Left lobe of liver (tissue), 2 donors: ENCODE measurements around the gene MOGAT2. TPM values are rescaled to one million over a fixed set of nuclear protein-coding genes. Genes with fewer than 3 reads are reported as not detected.
"Not testable (repeated sequence)": the region's sequence is repeated elsewhere in the genome, so short reads cannot be mapped to it uniquely, and the experiment has no call there.

Source experiments
- ATAC-seq: fragments of 200-7000 bp; cut with Tn5 transposase; one replicate; pipeline ENCODE4 v1.9.1; 2020; ENCODE audit warnings: mild to moderate bottlenecking, moderate library complexity
- DNase-seq: peaks from one replicate; pipeline ENCODE4 v3.0.0-alpha.2; 2020; ENCODE audit warnings: low spot score
- total RNA-seq: library from RNA; stranded (reverse); gene quantifications from one replicate; pipeline ENCODE4 v1.2.1, GENCODE V29; 2021
- donor health status: DM: no; HTN: no; CAD: no; lungs with moderate emphysema.
- donor health status: DM: no; HTN: yes; CAD: no.

MOGAT2 gene
- total RNA-seq, 1 donor from 2014 or later, result 172 TPM

GRCh38 chr11:75718419-75719339, 1.0 kb downstream of the MOGAT2 start:
- ATAC-seq, result peak; percentile 43
- peak; percentile 58 for DNase-seq

GRCh38 chr11:75719340-75720239, 2.0 kb downstream of the MOGAT2 start:
- DNase-seq, result peak; percentile 93
- ATAC-seq, result peak; percentile 62

- ATAC-seq, result no peak
- no peak for DNase-seq
These were observed 3.0 kb downstream of the MOGAT2 start for GRCh38 chr11:75720639-75721038.

GRCh38 chr11:75721852-75722668, 4.4 kb downstream of the MOGAT2 start:
- peak; percentile 56 for ATAC-seq

GRCh38 chr11:75722669-75723042, 5.0 kb downstream of the MOGAT2 start:
- peak; percentile 43 for ATAC-seq
- peak; percentile 80 for DNase-seq

More at GRCh38 chr11:75721852-75722668, 4.4 kb downstream of the MOGAT2 start:
- peak; percentile 85 for DNase-seq

GRCh38 chr11:75725547-75726320, 8.1 kb downstream of the MOGAT2 start:
- no peak for DNase-seq

GRCh38 chr11:75728992-75729391, 11.4 kb downstream of the MOGAT2 start:
- ATAC-seq, result no peak
- no peak for DNase-seq

More at GRCh38 chr11:75725547-75726320, 8.1 kb downstream of the MOGAT2 start:
- no peak for ATAC-seq

GRCh38 chr11:75731095-75731494, 13.5 kb downstream of the MOGAT2 start:
- DNase-seq (no peak), ATAC-seq (no peak)

- ATAC-seq (no peak), DNase-seq (no peak)
These were observed 15.4 kb downstream of the MOGAT2 start for GRCh38 chr11:75733071-75733430.

- ATAC-seq (peak; percentile 63), DNase-seq (no peak)
These were observed 15.9 kb downstream of the MOGAT2 start for GRCh38 chr11:75733431-75734107.

GRCh38 chr11:75734491-75735180, 17.0 kb downstream of the MOGAT2 start:
- DNase-seq (peak; percentile 83), ATAC-seq (peak; percentile 61)

- ATAC-seq (peak; percentile 2), DNase-seq (no peak)
These were observed 17.7 kb downstream of the MOGAT2 start for GRCh38 chr11:75735181-75735845.

- DNase-seq (peak; percentile 81), ATAC-seq (peak; percentile 63)
These were observed 19.7 kb downstream of the MOGAT2 start for GRCh38 chr11:75737314-75737713.

- no peak for DNase-seq
- no peak for ATAC-seq
These were observed 23.0 kb downstream of the MOGAT2 start for GRCh38 chr11:75740681-75741080.

GRCh38 chr11:75743159-75743558, 25.5 kb downstream of the MOGAT2 start:
- not testable (repeated sequence) for DNase-seq

GRCh38 chr11:75743711-75744563, 26.3 kb downstream of the MOGAT2 start:
- ATAC-seq (peak; percentile 92), DNase-seq (peak; percentile 95)

More at GRCh38 chr11:75743159-75743558, 25.5 kb downstream of the MOGAT2 start:
- ATAC-seq, result peak; percentile 54

GRCh38 chr11:75745807-75746206, 28.2 kb downstream of the MOGAT2 start:
- DNase-seq, result no peak
- no peak for ATAC-seq
